ENCODE measurements around the gene HFM1. TPM values are rescaled to one million over a fixed set of nuclear protein-coding genes. Genes with fewer than 3 reads are reported as not detected.
"Not testable (repeated sequence)": the region's sequence is repeated elsewhere in the genome, so short reads cannot be mapped to it uniquely, and the experiment has no call there.

HFM1 gene
- total RNA-seq, 3 donors from 2014 or later (not counting 1 experiment from before 2014, with no cell fraction given), result 0.86 TPM; not detected in 2

- Mint-ChIP-seq H3K4me1 (no peaks in the 10 kb centered on the region), H3K36me3 (peaks cover 12% of the 10 kb centered on the region), H3K27me3 (ENCODE audit: low read depth in 2 of 2) (peaks cover 6 to 8% of the 10 kb centered on the region in 2 donors), H3K4me3 (no peak overlapping the region), H3K9me3 (peaks cover 5 to 6% of the 10 kb centered on the region in 2 donors), H3K27ac (no peak overlapping the region)
- Histone ChIP-seq H3K4me3 (ENCODE audit: low read length) (no peak overlapping the region), H3K27ac (ENCODE audit: low read length) (no peak overlapping the region), H3K27me3 (ENCODE audit: control insufficient read depth, insufficient read depth, low read length) (peaks cover 2% of the 10 kb centered on the region), H3K4me1 (ENCODE audit: control insufficient read depth, insufficient read depth, low read length) (no peaks in the 10 kb centered on the region), H3K9me3 (ENCODE audit: control insufficient read depth, insufficient read depth, low read length) (no peaks in the 10 kb centered on the region), H3K36me3 (ENCODE audit: control insufficient read depth, insufficient read depth, low read length) (no peaks in the 10 kb centered on the region)
- TF ChIP-seq, protein P1, sequence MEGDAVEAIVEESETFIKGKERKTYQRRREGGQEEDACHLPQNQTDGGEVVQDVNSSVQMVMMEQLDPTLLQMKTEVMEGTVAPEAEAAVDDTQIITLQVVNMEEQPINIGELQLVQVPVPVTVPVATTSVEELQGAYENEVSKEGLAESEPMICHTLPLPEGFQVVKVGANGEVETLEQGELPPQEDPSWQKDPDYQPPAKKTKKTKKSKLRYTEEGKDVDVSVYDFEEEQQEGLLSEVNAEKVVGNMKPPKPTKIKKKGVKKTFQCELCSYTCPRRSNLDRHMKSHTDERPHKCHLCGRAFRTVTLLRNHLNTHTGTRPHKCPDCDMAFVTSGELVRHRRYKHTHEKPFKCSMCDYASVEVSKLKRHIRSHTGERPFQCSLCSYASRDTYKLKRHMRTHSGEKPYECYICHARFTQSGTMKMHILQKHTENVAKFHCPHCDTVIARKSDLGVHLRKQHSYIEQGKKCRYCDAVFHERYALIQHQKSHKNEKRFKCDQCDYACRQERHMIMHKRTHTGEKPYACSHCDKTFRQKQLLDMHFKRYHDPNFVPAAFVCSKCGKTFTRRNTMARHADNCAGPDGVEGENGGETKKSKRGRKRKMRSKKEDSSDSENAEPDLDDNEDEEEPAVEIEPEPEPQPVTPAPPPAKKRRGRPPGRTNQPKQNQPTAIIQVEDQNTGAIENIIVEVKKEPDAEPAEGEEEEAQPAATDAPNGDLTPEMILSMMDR (IDR thresholded peaks at IDR 0.05), result no peak
- intact Hi-C loops (cut with micrococcal nuclease), result no loop called here
- DNase-seq, result no peak
- no peak for ATAC-seq
- 84% methylated on average over 2 of the region's 2 CpGs for WGBS (ENCODE audit: insufficient coverage)
Observed at GRCh38 chr1:91311672-91312071, 93.0 kb downstream of the HFM1 start.

DNA sequence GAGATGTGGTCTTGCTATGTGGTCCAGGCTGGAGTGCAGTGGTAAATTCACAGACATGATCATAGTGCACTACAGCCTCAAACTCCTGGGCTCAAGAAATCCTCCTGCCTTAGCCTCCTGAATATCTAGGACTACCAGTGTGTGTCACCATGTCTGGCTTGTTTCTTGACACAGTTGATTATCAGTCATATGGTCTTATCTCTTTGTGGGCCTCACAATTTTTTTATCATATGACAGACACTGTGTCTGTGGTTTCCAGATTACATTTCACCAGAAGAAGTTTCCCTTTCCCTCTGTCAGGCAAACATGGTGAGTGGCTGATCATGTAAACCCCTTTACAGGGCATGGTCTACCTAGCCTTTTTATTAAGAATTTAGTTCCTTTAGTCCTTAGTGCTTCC, 96.1 kb downstream of the HFM1 start:
- TF ChIP-seq, protein P1 (IDR thresholded peaks at IDR 0.05), result no peak
- Histone ChIP-seq H3K36me3 (ENCODE audit: control insufficient read depth, insufficient read depth, low read length) (no peaks in the 10 kb centered on the region), H3K4me1 (ENCODE audit: control insufficient read depth, insufficient read depth, low read length) (no peaks in the 10 kb centered on the region), H3K9me3 (ENCODE audit: control insufficient read depth, insufficient read depth, low read length) (no peaks in the 10 kb centered on the region), H3K4me3 (ENCODE audit: low read length) (no peak overlapping the region), H3K27me3 (ENCODE audit: control insufficient read depth, insufficient read depth, low read length) (peaks cover 2% of the 10 kb centered on the region), H3K27ac (ENCODE audit: low read length) (no peak overlapping the region)
- Mint-ChIP-seq H3K4me3 (no peak overlapping the region), H3K36me3 (peaks cover 12% of the 10 kb centered on the region), H3K4me1 (no peaks in the 10 kb centered on the region), H3K27me3 (ENCODE audit: low read depth in 2 of 2) (peaks cover 8 to 10% of the 10 kb centered on the region in 2 donors), H3K9me3 (peaks cover 5 to 6% of the 10 kb centered on the region in 2 donors), H3K27ac (no peak overlapping the region)
- ATAC-seq, result no peak
- no peak for DNase-seq
- intact Hi-C loops (cut with micrococcal nuclease), result no loop called here

DNA sequence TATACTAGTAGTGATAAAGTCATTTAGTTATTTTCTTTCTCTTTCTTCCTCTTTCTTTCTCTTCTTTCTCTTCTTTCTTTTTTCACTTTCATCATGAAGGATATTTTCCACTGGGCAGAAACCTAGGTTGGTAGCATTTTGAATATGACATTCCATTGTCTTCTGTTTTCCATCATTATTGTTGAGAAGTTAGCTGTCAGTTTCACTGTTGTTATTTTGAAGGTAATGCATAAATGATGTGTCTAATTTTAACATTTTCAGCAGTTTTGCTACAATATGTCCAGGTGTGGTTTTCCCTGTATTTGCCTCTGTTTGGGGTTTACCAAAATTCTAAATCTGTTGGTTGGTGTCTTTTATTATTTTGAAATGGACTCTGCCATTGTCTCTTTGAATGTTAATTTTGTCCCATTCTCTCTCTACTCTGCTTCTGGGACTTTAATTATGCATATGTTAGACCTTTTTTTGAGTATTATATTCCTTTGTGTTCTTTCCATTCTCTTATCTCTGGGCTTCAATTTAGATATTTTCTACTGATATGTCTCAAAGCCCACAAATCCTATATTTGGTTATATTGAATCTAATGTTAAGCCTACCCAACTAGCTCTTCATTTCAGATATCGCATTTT, 96.7 kb downstream of the HFM1 start:
- H3K4me1 Mint-ChIP-seq, result no peaks in the 10 kb centered on the region
- Histone ChIP-seq H3K4me3 (ENCODE audit: low read length) (no peak overlapping the region), H3K27me3 (ENCODE audit: control insufficient read depth, insufficient read depth, low read length) (peaks cover 2% of the 10 kb centered on the region), H3K27ac (ENCODE audit: low read length) (no peak overlapping the region), H3K36me3 (ENCODE audit: control insufficient read depth, insufficient read depth, low read length) (no peaks in the 10 kb centered on the region), H3K4me1 (ENCODE audit: control insufficient read depth, insufficient read depth, low read length) (no peaks in the 10 kb centered on the region), H3K9me3 (ENCODE audit: control insufficient read depth, insufficient read depth, low read length) (no peaks in the 10 kb centered on the region)
- ATAC-seq, result no peak
- H3K27ac Mint-ChIP-seq, result no peak overlapping the region
- DNase-seq, result no peak
- H3K4me3 Mint-ChIP-seq, result no peak overlapping the region
- intact Hi-C loops (cut with micrococcal nuclease), result no loop called here
- peaks cover 12% of the 10 kb centered on the region for H3K36me3 Mint-ChIP-seq
- peaks cover 5 to 6% of the 10 kb centered on the region in 2 donors for H3K9me3 Mint-ChIP-seq
- peaks cover 8 to 10% of the 10 kb centered on the region in 2 donors for H3K27me3 Mint-ChIP-seq (ENCODE audit: low read depth in 2 of 2)
- TF ChIP-seq, protein P1 (IDR thresholded peaks at IDR 0.05), result no peak
- WGBS (ENCODE audit: insufficient coverage), result no CpG with 5 or more reads among the region's 1 CpG

DNA sequence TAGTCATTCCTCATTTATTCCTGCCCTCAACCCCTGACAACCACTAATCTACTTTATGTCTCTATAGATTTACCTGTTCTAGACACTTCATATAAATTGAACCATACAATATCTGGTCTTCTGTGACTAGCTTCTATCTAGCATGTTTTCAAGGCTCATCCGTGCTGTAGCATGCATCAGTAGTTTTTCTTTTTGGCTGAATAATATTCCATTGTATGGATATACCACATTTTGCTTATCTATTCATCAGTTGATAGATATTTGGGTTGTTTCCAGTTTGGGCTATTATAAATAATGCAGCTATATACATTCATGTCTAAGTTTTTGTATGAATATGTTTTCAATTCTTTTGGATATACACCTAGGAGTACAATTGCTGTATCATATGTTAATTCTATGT, 101.5 kb downstream of the HFM1 start:
- intact Hi-C loops (cut with micrococcal nuclease), result no loop called here
- H3K27me3 Mint-ChIP-seq (ENCODE audit: low read depth in 2 of 2), result peaks cover 5 to 12% of the 10 kb centered on the region in 2 donors
- TF ChIP-seq, protein P1 (IDR thresholded peaks at IDR 0.05), result no peak
- Histone ChIP-seq H3K9me3 (ENCODE audit: control insufficient read depth, insufficient read depth, low read length) (no peaks in the 10 kb centered on the region), H3K27ac (ENCODE audit: low read length) (no peak overlapping the region), H3K27me3 (ENCODE audit: control insufficient read depth, insufficient read depth, low read length) (no peaks in the 10 kb centered on the region), H3K4me3 (ENCODE audit: low read length) (no peak overlapping the region), H3K4me1 (ENCODE audit: control insufficient read depth, insufficient read depth, low read length) (no peaks in the 10 kb centered on the region), H3K36me3 (ENCODE audit: control insufficient read depth, insufficient read depth, low read length) (no peaks in the 10 kb centered on the region)
- peaks cover 5 to 6% of the 10 kb centered on the region in 2 donors for H3K9me3 Mint-ChIP-seq
- no peaks in the 10 kb centered on the region for H3K4me1 Mint-ChIP-seq
- peaks cover 5% of the 10 kb centered on the region for H3K36me3 Mint-ChIP-seq
- no peak overlapping the region for H3K27ac Mint-ChIP-seq
- no peak overlapping the region for H3K4me3 Mint-ChIP-seq
- WGBS (ENCODE audit: insufficient coverage), result 100% methylated on average over 1 of the region's 1 CpG
- DNase-seq, result no peak
- no peak for ATAC-seq

DNA sequence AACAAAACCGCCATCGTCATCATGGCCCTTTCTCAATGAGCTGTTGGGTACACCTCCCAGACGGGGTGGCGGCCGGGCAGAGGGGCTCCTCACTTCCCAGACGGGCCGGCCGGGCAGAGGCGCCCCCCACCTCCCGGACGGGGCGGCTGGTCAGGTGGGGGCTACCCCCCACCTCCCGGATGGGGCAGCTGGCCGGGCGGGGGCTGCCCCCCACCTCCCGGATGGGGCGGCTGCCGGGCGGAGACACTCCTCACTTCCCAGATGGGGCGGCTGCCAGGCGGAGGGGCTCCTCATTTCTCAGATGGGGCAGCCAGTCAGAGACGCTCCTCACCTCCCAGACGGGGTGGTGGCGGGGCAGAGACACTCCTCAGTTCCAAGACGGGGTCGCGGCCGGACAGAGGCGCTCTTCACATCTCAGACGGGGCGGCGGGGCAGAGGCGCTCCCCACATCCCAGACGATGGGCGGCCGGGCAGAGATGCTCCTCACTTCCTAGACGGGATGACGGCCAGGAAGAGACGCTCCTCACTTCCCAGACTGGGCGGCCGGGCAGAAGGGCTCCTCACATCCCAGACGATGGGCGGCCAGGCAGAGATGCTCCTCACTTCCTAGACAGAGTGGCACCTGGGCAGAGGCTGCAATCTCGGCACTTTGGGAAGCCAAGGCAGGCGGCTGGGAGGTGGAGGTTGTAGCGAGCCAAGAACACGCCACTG, 115.6 kb downstream of the HFM1 start:
- H3K9me3 ChIP-seq (ENCODE audit: control insufficient read depth, insufficient read depth, low read length); H3K36me3 ChIP-seq (ENCODE audit: control insufficient read depth, insufficient read depth, low read length); H3K27me3 Mint-ChIP-seq (ENCODE audit: low read depth in 2 of 2); H3K9me3 Mint-ChIP-seq; H3K27me3 ChIP-seq (ENCODE audit: control insufficient read depth, insufficient read depth, low read length); H3K27ac Mint-ChIP-seq; H3K4me1 ChIP-seq (ENCODE audit: control insufficient read depth, insufficient read depth, low read length); ATAC-seq; H3K4me1 Mint-ChIP-seq; H3K36me3 Mint-ChIP-seq; H3K4me3 Mint-ChIP-seq; DNase-seq; H3K4me3 ChIP-seq (ENCODE audit: low read length); H3K27ac ChIP-seq (ENCODE audit: low read length): not testable (repeated sequence)
- intact Hi-C loops (cut with micrococcal nuclease), result loop anchor here (10.0 kb wide), 2 partner anchors 1006 to 1336 kb away; partner anchors contain the start of genes GLMN and RPAP2
- WGBS (ENCODE audit: insufficient coverage), result 93% methylated on average over 31 of the region's 47 CpGs
